GM18909 (cell line): ENCODE data around the gene NSUN3.
"Not testable (repeated sequence)": the region's sequence is repeated elsewhere in the genome, so short reads cannot be mapped to it uniquely, and the experiment has no call there.

Experiments used
- ATAC-seq: cut with Tn5 transposase; IDR thresholded peaks from one replicate; pipeline ENCODE4 v1.9.1; 2021; ENCODE audit warnings: mild to moderate bottlenecking; ENCODE audit not compliant: unreplicated experiment, poor library complexity

NSUN3 gene

DNA sequence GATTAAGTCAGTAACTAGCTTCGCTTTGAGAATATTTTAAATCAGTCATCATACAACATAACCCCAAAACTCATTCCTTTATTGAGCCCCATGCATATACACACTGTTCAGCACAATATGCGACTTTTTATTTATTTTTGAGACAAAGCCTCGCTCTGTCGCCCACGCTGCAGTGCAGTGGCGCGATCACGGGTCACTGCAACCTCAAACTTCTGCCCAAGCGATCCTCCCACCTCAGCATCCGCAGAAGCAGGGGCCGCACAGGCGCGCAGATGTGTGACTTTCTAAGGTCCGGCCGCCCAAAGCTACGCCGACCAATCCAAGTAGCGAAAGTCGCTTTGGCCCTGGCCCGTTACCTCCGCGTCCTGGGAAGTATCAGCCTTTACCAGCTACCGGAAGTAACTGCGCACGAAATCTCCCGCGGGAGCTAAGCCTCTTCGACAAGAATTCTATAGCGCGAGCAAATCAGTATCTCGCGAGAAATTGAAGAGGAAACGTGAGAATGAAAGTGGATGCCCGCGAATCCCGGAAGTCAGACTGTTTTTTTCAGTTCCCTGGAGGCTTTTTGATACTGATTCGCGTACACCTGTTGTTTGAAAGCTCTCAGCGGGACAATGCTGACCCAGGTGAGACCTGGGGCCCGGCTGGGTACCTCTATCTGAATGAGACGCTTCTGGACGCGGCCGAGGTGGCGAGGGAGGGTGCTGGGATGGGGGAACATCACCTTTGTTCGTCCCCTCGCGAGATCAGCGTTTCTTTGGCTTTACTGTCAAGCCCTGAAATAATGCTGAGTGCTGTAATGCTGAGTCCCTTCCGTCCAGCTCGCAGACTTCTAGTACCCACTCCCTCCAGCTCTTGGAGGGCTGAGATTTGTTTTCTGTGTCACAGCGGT, at the start of gene NSUN3, which contains the start of gene DHFR2:
TSS of gene NSUN3 (plus strand) at position 549 of the 892 bp plus-strand sequence. CDS start at position 615, 66 bp downstream.
TSS of gene DHFR2 (minus strand) at position 404 of the 892 bp plus-strand sequence. CDS start 1,405 bp downstream, outside the sequence.
- ATAC-seq, result peak; percentile 95

DNA sequence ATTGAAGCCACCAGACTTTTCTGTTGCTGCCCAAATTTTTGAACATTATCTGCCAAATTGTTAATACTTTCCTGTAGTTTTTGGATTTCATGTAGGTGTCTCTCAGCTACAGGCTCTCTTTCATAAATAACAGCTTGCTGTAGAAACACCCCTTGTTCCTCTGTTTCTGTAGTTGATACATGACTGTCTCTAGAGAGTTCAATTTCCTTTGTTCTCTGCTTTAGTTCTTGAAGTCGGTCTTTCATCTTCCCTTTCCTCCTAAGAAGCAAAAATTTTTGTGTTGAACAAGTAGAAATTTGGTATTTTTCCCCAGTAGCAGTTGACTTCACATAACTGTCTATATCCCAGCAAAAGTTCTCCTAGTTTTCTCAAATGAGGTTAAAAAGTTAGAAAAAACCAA, 47.8 kb upstream of the NSUN3 start:
- ATAC-seq, result no peak

DNA sequence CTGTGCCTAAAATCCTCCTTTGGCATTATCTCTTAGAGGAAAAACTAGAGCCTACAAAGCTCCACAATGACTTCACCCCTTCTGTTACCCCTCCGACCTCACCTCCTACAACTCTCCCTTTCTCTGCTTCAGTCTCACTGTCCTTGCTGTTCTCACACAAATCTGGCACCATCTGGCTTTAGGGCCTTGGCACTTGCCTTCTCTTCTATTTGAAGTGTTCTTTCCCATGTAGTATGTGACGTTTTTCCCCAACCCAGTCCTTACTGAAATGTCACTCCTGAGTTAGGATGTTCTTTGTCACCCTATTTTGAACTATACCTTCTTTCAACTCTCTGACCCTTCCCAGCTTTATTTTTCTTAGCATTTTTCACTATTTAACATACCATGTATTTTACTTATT, 43.2 kb upstream of the NSUN3 start:
- ATAC-seq, result no peak

DNA sequence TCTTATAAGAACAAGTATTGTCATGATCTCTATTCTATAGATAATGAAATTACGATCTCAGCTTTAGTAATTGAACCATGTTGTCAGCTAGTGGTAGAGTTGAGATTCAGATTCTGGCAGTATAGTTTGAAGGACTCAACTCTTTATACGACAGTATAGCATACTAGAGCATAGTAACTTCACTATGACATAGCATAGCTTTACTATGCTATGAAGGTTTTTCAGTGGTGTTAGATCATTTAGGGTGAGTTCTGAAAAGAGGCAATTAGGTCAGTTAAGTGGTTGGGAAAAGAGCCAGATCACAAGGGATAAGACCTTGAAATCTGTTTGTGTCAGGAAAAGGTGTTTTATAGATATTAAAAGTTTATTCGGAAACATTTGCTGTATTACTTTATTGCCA, 42.6 kb upstream of the NSUN3 start:
- ATAC-seq, result no peak

DNA sequence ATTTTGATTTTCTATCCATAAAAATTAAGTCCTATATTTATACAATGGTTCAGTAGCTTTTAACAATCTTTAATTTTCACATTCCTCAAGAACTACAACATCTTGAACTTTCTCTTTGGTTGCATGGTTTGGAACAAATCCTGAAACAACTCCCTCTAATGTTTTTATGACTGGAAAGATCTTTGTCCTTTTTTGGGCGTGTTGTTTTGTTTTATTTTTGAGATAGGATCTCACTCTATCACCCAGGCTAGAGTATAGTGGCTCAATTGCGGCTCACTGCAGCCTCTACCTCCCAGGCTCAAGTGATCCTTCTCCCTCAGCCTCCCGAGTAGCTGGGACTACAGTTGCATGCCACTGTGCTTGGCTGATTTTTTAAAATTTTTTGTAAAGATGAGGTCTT, 38.5 kb upstream of the NSUN3 start:
- no peak for ATAC-seq

DNA sequence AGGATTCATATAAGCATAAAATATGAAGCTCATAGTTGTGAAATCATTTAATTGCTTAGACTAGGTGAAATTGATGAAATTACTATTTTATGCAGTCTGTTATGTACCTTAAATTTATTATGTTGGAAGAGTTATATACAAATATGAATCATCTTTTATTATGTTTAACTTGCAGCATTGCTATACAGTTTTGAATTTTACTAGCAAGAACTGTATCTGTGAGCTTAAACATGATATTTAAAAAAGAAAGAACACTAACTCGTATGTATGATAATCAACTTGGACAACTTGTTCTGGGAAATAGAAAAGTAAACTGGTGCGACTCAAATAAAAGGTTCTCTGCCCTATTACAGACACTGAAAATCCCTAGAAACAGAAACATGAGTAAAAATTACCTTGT, 36.2 kb upstream of the NSUN3 start:
- no peak for ATAC-seq

DNA sequence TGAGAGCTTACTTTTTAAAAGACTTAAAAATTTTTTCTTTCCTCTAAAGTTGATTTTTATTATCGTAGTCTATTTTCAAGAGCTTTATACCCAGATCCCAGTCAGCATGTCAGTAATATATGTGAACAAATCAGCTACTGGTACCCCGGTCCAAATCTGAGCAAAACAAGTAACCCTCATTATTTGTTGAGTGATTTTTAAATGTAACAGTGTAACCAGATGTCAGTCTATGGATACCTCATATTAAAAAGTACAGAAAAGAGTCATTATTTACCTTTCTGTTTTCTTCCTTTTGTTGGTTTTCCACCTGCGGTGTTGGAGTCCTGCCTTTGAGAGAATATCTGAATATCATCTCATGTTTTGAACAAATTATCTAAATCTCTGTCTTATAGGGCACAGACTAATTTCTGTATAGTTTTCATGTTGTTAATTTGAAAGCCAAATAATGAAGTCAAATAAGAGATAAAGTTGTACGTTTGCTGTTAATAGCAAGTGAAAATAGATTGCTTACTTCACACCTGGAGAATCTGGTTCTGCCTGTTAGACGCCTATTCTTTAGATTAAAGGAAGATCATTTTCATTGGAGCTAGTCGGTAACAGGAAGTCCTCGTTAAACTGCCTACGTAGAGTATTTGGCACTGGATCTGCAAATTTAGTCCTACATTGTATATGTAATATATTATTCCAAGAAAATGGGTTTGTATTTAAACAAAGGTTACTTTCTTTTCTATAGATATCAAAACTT, 34.6 kb upstream of the NSUN3 start, which contains the start of gene STX19:
TSS of gene STX19 (minus strand) at position 505 of the 745 bp plus-strand sequence. CDS start 13,328 bp downstream, outside the sequence.
- ATAC-seq, result no peak

DNA sequence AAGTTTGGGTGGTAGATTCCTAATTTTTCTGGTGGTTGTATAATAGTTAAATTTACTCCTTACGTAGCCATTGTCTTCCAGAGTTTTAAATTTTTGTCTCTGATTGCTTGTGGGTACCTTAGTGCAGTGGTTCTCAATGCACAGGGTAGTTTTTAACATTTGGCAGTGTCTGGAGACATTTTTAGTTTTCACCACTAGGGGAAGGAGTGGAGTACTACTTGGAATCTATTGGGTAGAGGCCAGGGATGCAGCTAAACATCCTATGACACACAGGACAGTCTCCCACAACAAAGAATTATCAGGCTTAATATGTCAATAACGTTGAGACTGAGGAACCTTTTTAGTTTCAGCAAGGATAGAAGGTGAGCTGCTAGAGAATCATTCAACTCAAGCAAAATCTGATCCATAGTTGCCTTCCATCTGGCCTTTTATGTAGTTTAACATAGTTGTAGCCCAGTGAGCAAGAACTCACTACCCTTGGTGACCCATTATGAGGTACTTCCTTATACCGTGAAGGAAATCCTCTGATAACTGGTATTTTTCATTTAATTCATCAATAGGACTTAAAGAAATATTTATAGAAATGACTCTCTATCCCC, 25.9 kb upstream of the NSUN3 start:
- ATAC-seq, result peak; percentile 65

DNA sequence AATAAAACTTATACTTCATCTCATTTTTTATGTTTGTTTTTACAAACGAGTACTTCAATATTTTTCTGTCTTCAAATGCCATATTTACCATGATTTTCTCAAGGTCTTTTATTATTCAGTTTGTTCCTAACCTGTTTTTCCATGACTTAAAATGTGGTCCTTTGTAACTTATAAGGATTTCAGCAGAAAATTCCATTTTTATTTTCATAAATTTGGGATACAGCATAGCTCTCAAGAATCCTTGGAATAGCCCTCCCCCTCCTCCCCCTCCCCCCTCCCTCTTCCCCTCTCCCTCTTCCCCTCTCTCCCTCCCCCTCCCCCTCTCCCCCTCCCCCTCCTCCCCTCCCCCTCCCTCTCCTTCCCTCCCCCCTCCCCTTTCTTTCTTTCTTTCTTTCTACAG, 19.6 kb upstream of the NSUN3 start:
- ATAC-seq, result no peak

DNA sequence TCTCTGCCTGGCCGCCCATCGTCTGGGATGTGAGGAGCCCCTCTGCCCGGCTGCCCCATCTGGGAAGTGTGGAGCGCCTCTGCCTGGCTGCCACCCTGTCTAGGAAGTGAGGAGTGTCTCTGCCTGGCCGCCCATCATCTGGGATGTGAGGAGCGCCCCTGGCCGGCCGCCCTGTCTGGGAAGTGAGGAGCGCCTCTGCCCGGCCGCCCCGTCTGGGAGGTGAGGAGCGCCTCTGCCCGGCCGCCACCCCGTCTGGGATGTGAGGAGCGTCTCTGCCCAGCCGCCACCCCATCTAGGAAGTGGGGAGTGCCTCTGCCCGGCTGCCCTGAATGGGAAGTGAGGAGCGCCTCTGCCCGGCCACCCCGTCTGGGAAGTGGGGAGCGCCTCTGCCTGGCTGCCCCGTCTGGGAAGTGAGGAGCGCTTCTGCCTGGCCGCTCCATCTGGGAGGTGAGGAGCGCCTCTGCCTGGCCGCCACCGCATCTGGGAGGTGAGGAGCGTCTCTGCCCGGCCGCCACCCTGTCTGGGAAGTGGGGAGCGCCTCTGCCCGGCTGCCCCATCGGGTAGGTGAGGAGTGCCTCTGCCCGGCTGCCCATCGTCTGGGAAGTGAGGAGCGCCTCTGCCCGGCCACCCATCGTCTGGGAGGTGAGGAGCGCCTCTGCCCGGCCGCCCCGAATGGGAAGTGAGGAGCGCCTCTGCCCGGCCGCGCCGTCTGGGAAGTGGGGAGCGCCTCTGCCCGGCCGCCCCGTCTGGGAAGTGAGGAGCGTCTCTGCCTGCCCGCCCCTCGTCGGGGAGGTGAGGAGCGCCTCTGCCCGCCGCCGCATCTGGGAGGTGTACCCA, 18.5 kb upstream of the NSUN3 start:
- ATAC-seq, result not testable (repeated sequence)

DNA sequence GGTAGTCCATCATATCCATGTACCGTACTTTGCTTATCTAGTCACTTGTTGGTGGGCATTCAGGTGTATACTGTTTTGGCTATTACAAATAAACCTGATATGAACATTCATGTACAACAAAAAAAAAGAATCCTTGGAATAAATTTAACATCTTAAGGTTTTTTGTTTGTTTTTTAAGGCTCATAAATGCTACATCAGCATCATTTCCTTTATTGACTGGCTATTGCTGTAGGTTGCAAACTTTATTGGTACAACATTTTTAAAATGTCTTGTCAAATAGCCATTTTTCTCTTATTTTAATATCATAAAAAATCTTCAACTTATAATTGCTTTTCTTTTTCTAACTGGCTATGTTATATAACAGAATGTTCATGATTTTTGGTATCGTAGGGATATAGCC, 16.3 kb upstream of the NSUN3 start:
- ATAC-seq, result no peak

DNA sequence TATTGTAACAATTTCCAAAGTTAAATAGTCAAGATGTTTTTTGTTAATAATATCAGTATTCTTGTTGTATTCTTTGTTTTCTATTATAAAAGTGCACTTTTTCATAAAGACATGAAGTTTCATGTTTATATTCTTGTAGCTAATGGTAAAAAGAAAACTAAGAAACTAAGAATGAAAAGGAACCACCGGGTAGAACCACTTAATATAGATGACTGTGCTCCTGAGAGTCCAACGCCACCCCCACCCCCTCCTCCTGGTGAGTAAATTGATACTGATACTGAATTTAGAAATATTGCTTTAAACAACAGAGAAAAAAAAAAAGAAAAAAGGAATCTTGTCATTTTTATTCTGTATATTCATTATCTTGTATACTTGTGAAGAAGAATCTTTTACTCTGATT, 13.6 kb upstream of the NSUN3 start:
- ATAC-seq, result no peak

DNA sequence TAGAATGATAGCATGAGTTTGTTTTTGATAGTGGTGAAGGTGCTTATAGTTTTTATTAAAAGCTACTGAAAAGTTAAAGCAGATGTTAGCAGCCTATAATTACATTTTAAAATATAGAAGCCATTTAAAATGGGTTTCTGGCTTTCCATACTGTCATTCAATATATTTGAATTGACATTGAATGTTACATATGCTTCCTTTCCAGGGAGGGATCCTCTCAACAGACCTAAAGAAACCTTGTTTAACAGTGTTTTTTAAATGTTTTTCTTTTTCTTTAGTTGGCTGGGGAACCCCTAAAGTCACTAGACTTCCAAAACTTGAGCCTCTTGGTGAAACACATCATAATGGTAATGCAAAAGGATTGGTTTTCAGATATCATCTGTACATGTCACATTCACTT, 12.3 kb upstream of the NSUN3 start:
- ATAC-seq, result no peak

DNA sequence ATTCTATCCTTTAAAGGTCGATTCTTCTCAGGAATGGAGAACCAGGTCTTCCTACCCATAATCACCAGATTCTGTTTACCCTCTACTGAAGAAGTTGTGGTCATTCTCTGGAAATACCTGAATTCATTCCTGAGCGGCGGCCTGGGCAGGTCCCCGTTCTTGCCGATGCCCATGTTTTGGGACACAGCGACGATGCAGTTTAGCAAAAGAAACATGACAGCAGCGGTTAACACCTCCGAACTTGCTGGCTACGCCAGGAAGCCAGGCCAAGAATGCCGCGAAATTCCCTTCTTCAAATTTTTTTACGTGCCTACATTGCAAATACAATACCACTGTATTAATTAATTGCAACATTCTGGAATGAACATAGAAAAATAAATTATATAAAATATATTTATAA, 1.6 kb upstream of the NSUN3 start:
- ATAC-seq, result no peak

DNA sequence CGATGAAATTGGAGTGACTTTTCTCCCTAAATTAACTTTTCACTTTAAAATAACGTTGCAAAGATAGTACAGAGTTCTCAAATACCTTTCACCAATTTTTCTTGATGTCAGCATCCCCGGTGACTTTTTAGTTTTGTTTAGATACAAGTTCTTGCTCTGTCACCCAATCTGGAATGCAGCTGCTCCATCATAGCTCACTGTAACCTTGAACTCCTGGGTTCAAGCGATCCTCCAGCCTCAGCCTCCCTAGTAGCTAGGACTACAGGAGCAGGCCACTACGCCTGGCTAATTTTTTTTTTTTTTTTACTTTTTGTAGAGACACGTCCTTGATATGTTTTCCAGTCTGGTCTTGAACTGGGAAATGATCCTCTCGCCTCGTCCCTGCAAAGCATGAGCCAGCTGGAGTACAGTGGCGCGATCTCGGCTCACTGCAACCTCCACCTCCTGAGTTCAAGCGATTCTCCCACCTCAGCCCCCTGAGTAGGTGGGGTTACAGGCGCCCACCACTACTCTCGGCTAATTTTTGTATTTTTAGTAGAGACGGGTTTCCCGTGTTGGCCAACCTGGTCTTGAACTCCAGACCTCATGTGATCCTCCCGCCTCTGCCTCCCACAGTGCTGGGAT, 747 bp downstream of the NSUN3 start:
- ATAC-seq, result no peak

DNA sequence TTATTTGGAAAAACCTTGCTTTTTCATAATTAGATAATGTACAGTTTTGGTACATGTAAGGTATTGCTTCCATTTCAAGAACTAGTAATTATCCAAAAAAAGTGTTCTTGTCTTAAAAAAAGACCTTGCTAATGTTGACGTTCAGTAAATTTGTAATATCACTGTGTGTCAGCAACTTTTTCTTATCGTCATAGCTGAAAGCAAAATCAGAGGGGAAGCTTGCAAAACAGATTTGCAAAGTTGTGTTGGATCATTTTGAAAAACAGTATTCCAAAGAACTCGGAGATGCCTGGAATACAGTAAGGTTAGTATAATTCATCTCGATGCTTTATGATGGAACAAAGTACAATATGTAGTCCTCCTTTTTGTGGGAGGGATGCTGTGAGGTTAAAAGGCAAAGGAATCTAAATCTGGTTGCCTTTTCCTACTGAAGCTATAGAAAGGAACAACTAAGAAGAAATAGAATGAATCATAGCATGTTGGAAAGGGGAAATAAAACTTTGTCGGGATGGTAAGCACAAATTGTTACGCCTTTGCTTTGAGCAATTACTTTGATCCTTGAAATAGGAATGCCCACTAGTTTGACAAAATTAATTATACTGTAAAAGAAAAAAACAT, 1.5 kb downstream of the NSUN3 start:
- ATAC-seq, result no peak

DNA sequence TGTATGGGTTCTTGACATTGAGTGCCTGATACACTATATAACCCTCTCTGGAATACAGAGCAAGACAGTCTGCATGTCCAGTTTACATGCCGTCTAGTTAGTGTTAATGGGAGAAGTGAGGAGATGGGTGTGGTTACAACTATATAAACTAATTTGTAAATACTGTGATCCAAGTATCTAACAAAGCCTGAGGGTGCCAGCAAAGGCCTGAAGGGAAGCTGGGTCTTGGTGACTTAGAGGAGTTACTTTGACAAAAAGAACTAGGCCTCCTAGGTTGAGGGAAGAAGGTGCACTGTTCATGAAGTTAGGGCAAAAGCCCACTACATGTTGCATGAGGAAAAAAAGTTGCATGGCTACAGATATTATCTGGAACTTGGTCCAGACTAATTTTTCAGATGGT, 2.3 kb downstream of the NSUN3 start:
- ATAC-seq, result no peak

DNA sequence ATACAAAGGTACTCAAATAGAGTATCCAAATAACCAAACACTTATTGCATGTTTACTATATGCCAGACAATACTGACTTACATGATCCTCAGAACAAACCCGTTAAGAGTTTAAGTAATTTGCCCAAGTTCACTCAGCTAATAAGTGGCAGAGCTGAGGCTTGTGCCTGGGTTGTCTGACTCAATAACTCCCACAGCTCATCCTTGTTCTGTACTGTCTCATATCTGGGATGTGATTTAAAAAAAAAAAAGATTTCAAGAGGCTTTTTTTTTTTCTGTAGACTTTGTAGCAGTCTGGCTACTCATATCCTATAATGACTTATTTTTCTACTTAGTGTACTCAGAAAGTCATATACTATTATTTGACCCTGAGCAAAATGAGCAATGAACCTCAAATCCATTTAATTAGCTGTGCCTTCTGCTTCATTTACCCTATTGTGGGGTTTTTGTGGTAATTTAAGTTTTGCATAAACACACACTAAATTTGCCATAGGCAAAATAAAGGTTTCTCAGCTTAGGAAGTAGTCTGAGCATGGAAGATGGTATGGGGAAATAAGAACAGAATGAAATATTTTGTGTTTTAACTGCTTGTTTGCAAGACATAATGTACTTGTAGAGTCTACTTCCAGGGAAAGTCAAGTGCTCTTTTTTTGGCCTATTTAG, 3.1 kb downstream of the NSUN3 start:
- no peak for ATAC-seq
